GM12878 (cell line): ENCODE measurements around the gene GABRB3.

ENCODE experiments used
- CREB1 ChIP-seq: IDR thresholded peaks from 2 replicates; pipeline ENCODE4 v1.6.1; 2012; ENCODE audit warnings: low read depth, mild to moderate bottlenecking, inconsistent platforms
- NFXL1 ChIP-seq: fragments of 450-650 bp; IDR thresholded peaks from 2 replicates; pipeline ENCODE4 v1.6.1; 2017; ENCODE audit warnings: antibody characterized with exemption, mild to moderate bottlenecking, borderline replicate concordance
- PRDM15 ChIP-seq: fragments of 450-650 bp; formaldehyde crosslinking; IDR thresholded peaks from 2 replicates; pipeline ENCODE4 v1.4.0; 2020; ENCODE audit warnings: mild to moderate bottlenecking, moderate library complexity
- USF2 ChIP-seq: IDR thresholded peaks from 2 replicates; pipeline ENCODE4 v1.6.1; 2011; ENCODE audit warnings: low read depth, low read length, improper control_type of control experiment, borderline replicate concordance

- TF ChIP-seq CREB1 (no peak), USF2 (no peak), PRDM15 (CRISPR knock-in tag) (no peak), NFXL1 (no peak)
These were observed 121.0 kb downstream of the GABRB3 start for GRCh38 chr15:26651909-26652308.
